Keratinocyte (primary cell): ENCODE measurements around the gene SLC12A8.

Experiments
- EZH2 ChIP-seq: IDR thresholded peaks from one replicate; pipeline ENCODE4 v1.6.1; 2012; ENCODE audit warnings: inconsistent platforms, mild to moderate bottlenecking, low read length, moderate library complexity
- TF ChIP-seq, protein P1 (sequence below), 3 experiments: IDR thresholded peaks in 1 of 3; conservative IDR thresholded peaks in 1 of 3; optimal IDR thresholded peaks in 1 of 3; 2 replicates in 2 of 3; 3 replicates in 1 of 3; pipeline versions ENCODE3 to v1.5.1; 2011; ENCODE audit warnings: low read length in 3 of 3, mild to moderate bottlenecking in 3 of 3, moderate library complexity in 2 of 3, control low read depth in 1 of 3, inconsistent platforms in 1 of 3; ENCODE audit not compliant: insufficient read depth in 2 of 3; ENCODE audit errors: extremely low read depth in 1 of 3

DNA sequence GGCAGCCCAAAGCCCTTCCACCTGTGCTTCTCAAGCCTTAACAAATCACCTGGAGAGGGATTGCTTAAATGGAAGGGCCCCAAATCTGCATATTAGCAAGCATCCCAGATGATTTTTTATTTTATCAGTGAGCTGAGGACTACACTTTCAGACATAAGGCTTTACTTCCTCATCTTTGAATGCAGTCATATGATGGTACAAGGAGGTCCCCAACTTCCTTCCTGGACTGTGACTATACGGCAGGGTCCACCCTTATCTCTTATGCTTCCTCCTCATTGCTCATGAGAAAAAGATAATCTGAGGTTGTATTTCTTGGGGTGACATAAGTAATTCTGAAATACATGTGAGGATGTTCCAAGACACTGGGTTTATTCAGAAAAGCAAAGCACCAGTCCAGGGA lies 143.1 kb downstream of the SLC12A8 start:
- TF ChIP-seq, protein P1, sequence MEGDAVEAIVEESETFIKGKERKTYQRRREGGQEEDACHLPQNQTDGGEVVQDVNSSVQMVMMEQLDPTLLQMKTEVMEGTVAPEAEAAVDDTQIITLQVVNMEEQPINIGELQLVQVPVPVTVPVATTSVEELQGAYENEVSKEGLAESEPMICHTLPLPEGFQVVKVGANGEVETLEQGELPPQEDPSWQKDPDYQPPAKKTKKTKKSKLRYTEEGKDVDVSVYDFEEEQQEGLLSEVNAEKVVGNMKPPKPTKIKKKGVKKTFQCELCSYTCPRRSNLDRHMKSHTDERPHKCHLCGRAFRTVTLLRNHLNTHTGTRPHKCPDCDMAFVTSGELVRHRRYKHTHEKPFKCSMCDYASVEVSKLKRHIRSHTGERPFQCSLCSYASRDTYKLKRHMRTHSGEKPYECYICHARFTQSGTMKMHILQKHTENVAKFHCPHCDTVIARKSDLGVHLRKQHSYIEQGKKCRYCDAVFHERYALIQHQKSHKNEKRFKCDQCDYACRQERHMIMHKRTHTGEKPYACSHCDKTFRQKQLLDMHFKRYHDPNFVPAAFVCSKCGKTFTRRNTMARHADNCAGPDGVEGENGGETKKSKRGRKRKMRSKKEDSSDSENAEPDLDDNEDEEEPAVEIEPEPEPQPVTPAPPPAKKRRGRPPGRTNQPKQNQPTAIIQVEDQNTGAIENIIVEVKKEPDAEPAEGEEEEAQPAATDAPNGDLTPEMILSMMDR (optimal IDR thresholded peaks at IDR 0.05 in 1 of 3, IDR thresholded peaks at IDR 0.05 in 1 of 3, conservative IDR thresholded peaks at IDR 0.05 in 1 of 3; ENCODE audit: extremely low read depth in 1 of 3, insufficient read depth in 2 of 3, low read length in 3 of 3): no peak
- no peak for TF ChIP-seq EZH2
